Keratinocyte (primary cell): Measurements from ENCODE around the gene SAMD4A. TPM values are rescaled to one million over a fixed set of nuclear protein-coding genes. Genes with fewer than 3 reads are reported as not detected.

Source experiments
- DNase-seq: peaks from one replicate; pipeline ENCODE4 v3.0.0-alpha.2; 2011; ENCODE audit warnings: low read depth, missing footprints, low spot score
- FAIRE-seq: peaks from 2 replicates; lab custom pipeline; 2011; peaks lifted over from hg19 to GRCh38; lab: Jason Lieb, UNC
- H2AFZ ChIP-seq: 2 replicates; pipeline ENCODE4 v1.6.0; 2012; ENCODE audit warnings: low read length, control low read depth, inconsistent platforms; ENCODE audit not compliant: control insufficient read depth
- H3K27ac ChIP-seq: 2 replicates; pipeline ENCODE4 v1.5.1; 2011; ENCODE audit warnings: low read length; ENCODE audit not compliant: control insufficient read depth, insufficient read depth
- H3K27me3 ChIP-seq: 3 replicates; pipeline ENCODE4 v1.6.0; 2011; ENCODE audit warnings: low read length; ENCODE audit not compliant: control insufficient read depth, insufficient read depth; ENCODE audit errors: extremely low read depth
- H3K36me3 ChIP-seq, 2 experiments: 2 replicates in 1 of 2; 3 replicates in 1 of 2; pipeline ENCODE4 v1.5.1; 2011; ENCODE audit warnings: low read length in 2 of 2, mild to moderate bottlenecking in 1 of 2; ENCODE audit not compliant: control insufficient read depth in 2 of 2, insufficient read depth in 2 of 2; ENCODE audit errors: extremely low read depth in 1 of 2
- H3K4me1 ChIP-seq: 3 replicates; pipeline ENCODE4 v1.5.1; 2011; ENCODE audit warnings: low read length; ENCODE audit not compliant: control insufficient read depth, insufficient read depth; ENCODE audit errors: extremely low read depth
- H3K4me2 ChIP-seq: 3 replicates; pipeline ENCODE4 v1.6.0; 2011; ENCODE audit warnings: low read depth, low read length; ENCODE audit not compliant: control insufficient read depth, insufficient read depth; ENCODE audit errors: extremely low read depth
- H3K4me3 ChIP-seq, 3 experiments: fragments of 200-600 bp in 1 of 3; sonication (generic) in 1 of 3; 2 replicates in 2 of 3; 3 replicates in 1 of 3; pipeline ENCODE4 v1.5.1; 2011 to 2016; ENCODE audit warnings: low read length in 3 of 3, mild to moderate bottlenecking in 3 of 3, control low read depth in 2 of 3, inconsistent platforms in 1 of 3, low read depth in 1 of 3, mixed read lengths in 1 of 3, mixed run types in 1 of 3, moderate library complexity in 1 of 3; ENCODE audit not compliant: control insufficient read depth in 2 of 3, insufficient read depth in 2 of 3; ENCODE audit errors: extremely low read depth in 1 of 3
- H3K79me2 ChIP-seq: 2 replicates; pipeline ENCODE4 v1.6.0; 2012; ENCODE audit warnings: low read length; ENCODE audit not compliant: control insufficient read depth, insufficient read depth
- H3K9ac ChIP-seq: 3 replicates; pipeline ENCODE4 v1.6.0; 2011; ENCODE audit warnings: low read length; ENCODE audit not compliant: control insufficient read depth, insufficient read depth; ENCODE audit errors: extremely low read depth
- H3K9me1 ChIP-seq: 3 replicates; pipeline ENCODE4 v1.6.0; 2011; ENCODE audit warnings: low read length; ENCODE audit not compliant: control insufficient read depth, insufficient read depth; ENCODE audit errors: extremely low read depth
- H3K9me3 ChIP-seq: 2 replicates; pipeline ENCODE4 v1.5.1; 2012; ENCODE audit warnings: low read depth, low read length; ENCODE audit not compliant: control insufficient read depth
- H4K20me1 ChIP-seq: 3 replicates; pipeline ENCODE4 v1.6.0; 2011; ENCODE audit warnings: low read length; ENCODE audit not compliant: control insufficient read depth, insufficient read depth; ENCODE audit errors: extremely low read depth
- CTCF ChIP-seq, 3 experiments: IDR thresholded peaks in 1 of 3; conservative IDR thresholded peaks in 1 of 3; optimal IDR thresholded peaks in 1 of 3; 2 replicates in 2 of 3; 3 replicates in 1 of 3; pipeline versions ENCODE3 to v1.5.1; 2011; ENCODE audit warnings: low read length in 3 of 3, mild to moderate bottlenecking in 3 of 3, moderate library complexity in 2 of 3, control low read depth in 1 of 3, inconsistent platforms in 1 of 3; ENCODE audit not compliant: insufficient read depth in 2 of 3; ENCODE audit errors: extremely low read depth in 1 of 3
- EZH2 ChIP-seq: IDR thresholded peaks from one replicate; pipeline ENCODE4 v1.6.1; 2012; ENCODE audit warnings: inconsistent platforms, mild to moderate bottlenecking, low read length, moderate library complexity
- dilution Hi-C: fragments of 300-500 bp; cut with MboI; formaldehyde crosslinking; loops from one replicate; pipeline ENCODE4 v1.7.0; 2020; ENCODE audit warnings: low sequenced_read_pairs; ENCODE audit not compliant: extremely low pct_ligation_motif_present
- polyA plus RNA-seq, 5 experiments: library from polyadenylated mRNA; depleted of rRNA in 3 of 5; stranded (reverse) in 3 of 5; stranded (forward) in 1 of 5; unstranded in 1 of 5; fragments of >200 nt; gene quantifications; 1 replicate in 1 of 5; 2 replicates in 3 of 5; 3 replicates in 1 of 5; pipeline versions ENCODE4 v1.2.1 to v1.2.3, GENCODE V29; 2011 to 2012; ENCODE audit warnings: missing spikeins in 2 of 5, low read depth in 1 of 5, low replicate concordance in 1 of 5

The SAMD4A gene
- polyA plus RNA-seq, 1 donor (not counting 4 experiments of a cell fraction or from before 2014, with no cell fraction given) = 16.2 TPM

GRCh38 chr14:54814076-54814475 lies 247.1 kb downstream of the SAMD4A start:
- Histone ChIP-seq H2AFZ (no peak overlapping the region), H3K4me3 (no peak overlapping the region), H3K36me3 (no peaks in the 10 kb centered on the region), H4K20me1 (no peaks in the 10 kb centered on the region), H3K9ac (no peak overlapping the region), H3K4me1 (peaks cover 5% of the 10 kb centered on the region), H3K27me3 (peaks cover 11% of the 10 kb centered on the region), H3K9me1 (no peaks in the 10 kb centered on the region), H3K4me2 (no peak overlapping the region), H3K27ac (no peak overlapping the region), H3K79me2 (no peaks in the 10 kb centered on the region), H3K9me3 (no peaks in the 10 kb centered on the region)
- FAIRE-seq (no peak), DNase-seq (no peak)
- TF ChIP-seq CTCF (optimal IDR thresholded peaks at IDR 0.05 in 1 of 3, IDR thresholded peaks at IDR 0.05 in 1 of 3, conservative IDR thresholded peaks at IDR 0.05 in 1 of 3; ENCODE audit: extremely low read depth in 1 of 3, insufficient read depth in 2 of 3, low read length in 3 of 3) (peak in 2 of 3 experiments; percentile 27 to 30), EZH2 (no peak)
- dilution Hi-C loops = no loop called here

GRCh38 chr14:54815016-54815415 lies 248.1 kb downstream of the SAMD4A start:
- H3K36me3 ChIP-seq = no peaks in the 10 kb centered on the region
- H3K4me2 ChIP-seq = no peak overlapping the region

More at GRCh38 chr14:54815016-54815415, 248.1 kb downstream of the SAMD4A start:
- Histone ChIP-seq H3K9me1 (no peaks in the 10 kb centered on the region), H4K20me1 (no peaks in the 10 kb centered on the region), H2AFZ (no peak overlapping the region), H3K9ac (no peak overlapping the region), H3K79me2 (no peaks in the 10 kb centered on the region), H3K27me3 (peaks cover 14% of the 10 kb centered on the region), H3K4me1 (peaks cover 5% of the 10 kb centered on the region), H3K27ac (no peak overlapping the region), H3K4me3 (no peak overlapping the region), H3K9me3 (no peaks in the 10 kb centered on the region)
- FAIRE-seq (no peak), DNase-seq (no peak)
- dilution Hi-C loops = no loop called here
- TF ChIP-seq CTCF (optimal IDR thresholded peaks at IDR 0.05 in 1 of 3, IDR thresholded peaks at IDR 0.05 in 1 of 3, conservative IDR thresholded peaks at IDR 0.05 in 1 of 3; ENCODE audit: extremely low read depth in 1 of 3, insufficient read depth in 2 of 3, low read length in 3 of 3) (no peak), EZH2 (no peak)
